ENCODE results near the gene LARP4B.
"Not testable (repeated sequence)": the region's sequence is repeated elsewhere in the genome, so short reads cannot be mapped to it uniquely, and the experiment has no call there.

The LARP4B gene

DNA sequence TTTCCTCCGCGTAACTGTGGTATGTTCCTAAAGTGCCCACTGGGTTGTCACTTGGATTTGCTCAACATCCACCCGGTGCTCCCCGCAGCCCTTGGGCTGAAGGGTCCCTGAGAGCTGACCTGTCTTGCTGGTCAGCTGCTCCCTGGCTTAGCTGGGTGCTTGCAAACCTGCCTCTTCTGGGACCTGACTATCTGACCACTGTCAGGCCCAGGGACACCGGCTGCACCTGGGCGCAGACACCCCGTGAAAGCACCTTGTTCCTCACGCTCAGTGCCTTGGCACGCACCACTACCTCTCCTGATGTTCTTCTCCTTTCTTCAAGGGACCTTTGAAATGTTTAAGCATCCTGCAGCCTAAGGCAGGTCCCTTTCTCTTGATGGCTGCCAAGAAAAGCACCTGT is 26.6 kb upstream of the LARP4B start:
- no peak for DNase-seq (ENCODE audit: low read depth, low spot score)

DNA sequence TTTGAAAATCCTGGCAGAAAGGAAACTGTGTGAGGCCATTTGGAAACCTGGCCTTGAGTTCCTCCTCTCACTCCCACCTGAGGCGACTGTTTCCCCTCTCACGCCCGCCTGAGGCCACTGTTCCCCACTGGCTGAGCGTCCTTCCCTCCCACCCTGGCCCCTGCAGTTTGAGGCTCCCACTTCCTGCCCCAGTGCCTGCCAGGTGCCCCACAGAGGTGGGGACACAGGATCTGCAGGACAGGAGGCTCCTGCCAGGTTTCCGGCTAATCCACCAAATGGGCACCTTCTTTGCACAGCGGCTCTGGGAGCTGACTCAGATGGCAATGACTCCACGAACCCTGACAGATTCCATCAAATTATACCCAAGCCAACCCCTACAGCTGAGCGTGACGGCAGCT is 24.3 kb upstream of the LARP4B start:
- DNase-seq (ENCODE audit: low read depth, low spot score): no peak

GRCh38 chr10:955127-955819 is 23.8 kb upstream of the LARP4B start:
- DNase-seq (ENCODE audit: low read depth, low spot score): no peak

DNA sequence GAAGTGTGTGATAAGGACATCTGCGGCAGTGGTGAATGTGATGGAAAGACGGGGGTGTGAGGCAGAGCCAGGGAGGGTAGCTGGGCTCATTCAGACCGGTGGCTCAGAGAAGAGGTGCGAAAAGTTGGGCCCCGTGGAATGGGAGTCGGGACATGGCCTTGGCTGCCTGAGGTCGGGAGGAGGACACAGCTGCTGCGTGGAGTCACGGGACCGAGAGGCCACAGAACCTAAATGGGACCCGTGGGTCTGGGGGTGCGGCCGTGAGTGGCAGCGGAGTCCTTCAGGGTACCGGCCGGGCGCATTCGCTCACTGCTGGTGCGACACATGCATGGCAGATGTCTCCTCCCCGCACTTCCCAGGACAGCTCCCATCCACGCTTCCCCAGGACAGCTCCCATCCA is 22.9 kb upstream of the LARP4B start:
- no peak for DNase-seq (ENCODE audit: low read depth, low spot score)

GRCh38 chr10:953836-954235 is 22.3 kb upstream of the LARP4B start:
- no peak for DNase-seq (ENCODE audit: low read depth, low spot score)

DNA sequence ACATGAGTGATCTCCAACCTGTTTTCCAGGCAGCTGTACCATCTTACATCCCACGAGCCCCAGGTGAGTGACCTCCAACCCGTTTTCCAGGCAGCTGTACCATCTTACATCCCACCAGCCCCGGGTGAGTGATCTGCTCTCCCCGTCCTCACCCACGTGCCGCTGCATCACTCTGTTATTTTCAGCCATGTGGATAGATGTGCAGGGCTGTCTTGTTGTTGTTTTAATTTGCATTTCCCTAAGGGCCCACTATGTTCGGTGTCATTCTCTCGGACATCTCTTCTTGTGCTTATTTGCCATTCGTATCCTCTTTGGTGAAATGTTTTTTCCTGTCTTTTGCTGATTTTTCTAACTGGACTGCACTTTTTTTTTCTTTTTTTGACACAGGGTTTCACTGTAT is 17.9 kb upstream of the LARP4B start:
- no peak for DNase-seq (ENCODE audit: low read depth, low spot score)

DNA sequence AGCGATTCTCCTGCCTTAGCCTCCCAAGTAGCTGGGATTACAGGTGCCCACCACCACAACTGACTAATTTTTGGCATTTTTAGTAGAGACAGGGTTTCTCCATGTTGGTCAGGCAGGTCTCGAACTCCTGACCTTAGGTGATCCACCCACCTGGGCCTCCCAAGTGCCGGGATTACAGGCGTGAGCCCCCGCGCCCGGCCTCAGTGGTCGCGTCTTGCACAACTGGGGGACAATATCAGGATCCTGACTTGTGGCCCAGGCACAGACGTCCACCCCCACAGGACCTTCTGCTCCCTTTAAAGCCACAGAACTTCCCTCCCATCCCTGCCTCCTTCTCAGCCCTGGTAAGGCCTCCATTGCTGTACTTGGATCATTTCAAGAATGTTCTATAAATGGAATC is 16.8 kb upstream of the LARP4B start:
- DNase-seq (ENCODE audit: low read depth, low spot score): no peak

GRCh38 chr10:947881-948280 is 16.4 kb upstream of the LARP4B start:
- DNase-seq (ENCODE audit: low read depth, low spot score): no peak

- DNase-seq (ENCODE audit: low read depth, low spot score): no peak
Observed at GRCh38 chr10:947051-947450, 15.5 kb upstream of the LARP4B start.

GRCh38 chr10:945778-946177 is 14.3 kb upstream of the LARP4B start:
- DNase-seq (ENCODE audit: low read depth, low spot score): no peak

- no peak for DNase-seq (ENCODE audit: low read depth, low spot score)
Observed at GRCh38 chr10:944034-944831, 12.7 kb upstream of the LARP4B start.

DNA sequence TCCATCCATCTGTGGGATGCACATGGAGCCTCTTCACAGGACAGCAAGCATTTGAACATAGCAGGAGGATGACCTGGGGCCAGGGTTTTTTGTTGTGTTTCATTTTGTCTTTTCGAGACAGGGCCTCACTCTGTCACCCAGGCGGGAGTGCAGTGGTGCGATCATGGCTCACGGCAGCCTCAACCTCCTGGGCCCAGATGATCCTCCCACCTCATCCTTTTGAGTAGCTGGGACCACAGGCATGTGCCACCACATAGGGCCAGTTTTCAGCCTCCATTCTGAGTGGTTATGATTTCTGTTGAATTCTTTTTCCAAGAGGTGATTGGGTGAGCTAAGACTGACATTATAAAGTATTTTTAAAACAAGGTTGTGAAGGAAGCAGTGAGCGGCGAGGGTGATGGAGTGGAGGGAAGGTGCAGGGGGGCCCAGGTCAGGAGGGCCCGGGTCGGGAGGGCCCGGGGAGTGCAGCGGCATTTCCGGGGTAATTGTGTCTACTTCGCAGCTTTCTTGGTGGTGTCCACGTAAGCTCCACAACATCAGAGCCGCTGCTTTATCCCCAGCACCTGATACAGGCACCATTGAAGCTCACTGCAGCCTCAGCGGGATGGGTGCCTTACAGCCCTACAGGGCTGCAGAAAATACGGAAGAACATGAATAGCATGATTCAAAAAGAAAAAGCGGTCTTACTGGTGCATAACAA is 12.0 kb upstream of the LARP4B start:
- DNase-seq (ENCODE audit: low read depth, low spot score): no peak

DNA sequence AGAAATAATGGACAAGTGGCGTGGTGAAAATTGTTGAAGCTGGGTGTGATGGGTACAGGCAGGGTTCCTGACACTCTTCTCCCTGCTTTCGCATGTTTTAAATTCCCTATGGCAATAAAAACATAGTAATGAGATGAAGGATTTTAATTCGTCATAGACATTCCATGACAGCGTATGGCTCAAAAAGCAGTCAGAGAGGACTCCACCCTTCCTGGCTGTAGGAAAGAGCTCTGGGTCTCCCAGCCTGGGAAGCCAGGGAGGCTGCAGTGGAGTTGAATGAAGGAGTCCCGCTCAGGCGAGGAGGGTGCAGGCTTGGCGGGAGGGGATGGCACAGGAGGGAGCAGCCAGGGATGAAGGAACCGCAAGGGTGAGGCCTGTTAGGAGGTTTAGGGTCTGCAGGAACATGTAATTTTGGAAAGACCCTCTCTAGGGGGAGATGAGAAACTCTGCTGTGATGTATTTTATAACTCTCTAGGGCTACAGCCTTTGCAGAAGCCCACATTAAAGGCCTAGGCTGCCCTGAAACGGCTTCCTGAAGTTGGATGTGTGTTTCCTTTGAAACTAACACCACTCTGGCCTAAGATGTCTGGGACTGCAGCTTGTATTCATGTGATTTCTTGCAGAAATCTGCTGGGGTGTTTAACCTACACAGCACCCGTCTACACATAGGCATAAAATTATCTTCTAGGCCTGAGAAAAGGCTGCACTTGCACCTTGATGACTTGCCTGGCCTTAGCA is 7.6 kb upstream of the LARP4B start:
- DNase-seq (ENCODE audit: low read depth, low spot score): no peak

DNA sequence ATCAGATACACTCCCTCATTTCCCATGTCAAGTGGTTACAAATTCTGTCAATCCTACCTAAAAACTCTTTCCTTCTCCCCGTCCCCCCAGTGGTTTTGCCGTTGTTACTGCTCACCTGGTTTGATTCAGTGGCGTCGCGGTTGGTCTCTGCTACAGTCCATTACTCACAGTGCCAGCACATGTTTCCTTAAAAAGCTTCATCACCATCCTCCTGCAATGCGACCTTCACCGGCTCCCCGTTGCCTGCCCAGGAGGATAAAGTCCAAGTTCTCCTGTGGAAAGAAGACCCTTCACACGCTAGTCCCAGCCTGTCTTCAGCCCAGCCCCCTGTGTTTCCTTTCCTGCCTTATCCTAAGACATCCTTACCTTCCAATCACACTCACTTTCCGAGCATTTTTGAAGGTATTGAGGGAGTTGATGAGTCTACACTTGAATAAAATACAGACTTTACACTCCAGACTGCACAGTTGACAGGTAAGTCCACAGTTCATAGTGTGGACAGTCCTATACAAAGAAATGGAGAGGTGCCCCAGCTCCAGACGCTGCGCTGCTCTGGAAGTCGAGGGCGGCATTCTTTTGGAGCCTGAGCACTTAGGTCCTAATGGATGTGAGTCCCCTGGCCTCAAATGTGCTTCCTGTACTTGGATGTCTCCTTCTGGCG is 3.4 kb upstream of the LARP4B start:
- no peak for DNase-seq (ENCODE audit: low read depth, low spot score)

DNA sequence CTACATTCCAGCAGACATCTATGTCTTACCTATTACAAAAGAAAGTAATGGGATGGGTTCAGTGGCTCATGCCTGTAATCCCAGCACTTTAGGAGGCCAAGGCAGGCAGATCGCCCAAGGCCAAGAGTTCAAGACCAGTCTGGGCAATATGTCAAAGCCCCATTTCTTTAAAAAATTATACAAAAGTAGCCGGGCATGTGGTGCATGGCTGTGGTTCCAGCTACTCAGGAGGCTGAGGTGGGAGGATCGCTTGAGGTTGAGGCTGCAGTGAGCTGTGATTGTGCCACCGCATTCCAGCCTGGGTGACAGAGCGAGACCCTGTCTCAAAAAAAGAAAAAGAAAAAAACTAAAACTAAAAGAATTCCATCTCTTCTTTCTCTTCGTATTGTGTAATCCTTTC is 2.7 kb upstream of the LARP4B start:
- DNase-seq (ENCODE audit: low read depth, low spot score): not testable (repeated sequence)

- no peak for DNase-seq (ENCODE audit: low read depth, low spot score)
Observed at GRCh38 chr10:932589-932988, 1.1 kb upstream of the LARP4B start.

DNA sequence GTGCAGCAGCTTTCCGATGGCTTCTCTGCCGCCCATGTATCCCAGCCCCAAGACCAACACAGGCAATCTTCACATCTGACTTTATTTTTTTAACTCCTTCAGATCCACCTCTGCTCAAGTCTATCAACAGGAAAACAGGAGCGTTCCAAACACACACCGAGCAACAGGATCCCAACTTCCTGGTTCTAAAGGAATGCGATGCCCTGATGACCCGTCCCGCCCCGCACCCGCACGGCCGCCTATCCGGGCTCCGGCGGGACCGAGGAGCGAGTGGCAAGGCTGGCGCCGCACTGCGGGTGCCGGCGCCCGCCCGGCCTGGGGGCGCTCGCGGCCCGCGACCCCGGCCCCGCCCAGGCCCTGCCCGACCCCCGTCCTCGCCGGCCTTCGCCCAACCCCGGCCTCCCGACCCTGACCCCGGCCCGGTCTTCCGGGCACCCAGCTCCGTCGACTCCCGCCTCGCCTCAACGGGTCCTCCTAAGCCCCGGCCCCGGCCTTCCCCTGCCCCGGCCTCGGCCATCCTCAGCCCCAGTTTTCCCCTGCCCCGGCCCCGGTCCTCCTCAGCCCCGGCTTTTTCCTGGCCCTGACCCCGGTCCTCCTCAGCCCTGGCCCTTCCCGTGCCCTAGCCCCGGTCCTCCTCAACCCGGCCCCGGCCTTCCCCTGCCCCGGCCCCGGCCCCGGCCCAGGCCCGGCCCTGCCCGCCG is 730 bp downstream of the LARP4B start:
- DNase-seq (ENCODE audit: low read depth, low spot score): no peak

DNA sequence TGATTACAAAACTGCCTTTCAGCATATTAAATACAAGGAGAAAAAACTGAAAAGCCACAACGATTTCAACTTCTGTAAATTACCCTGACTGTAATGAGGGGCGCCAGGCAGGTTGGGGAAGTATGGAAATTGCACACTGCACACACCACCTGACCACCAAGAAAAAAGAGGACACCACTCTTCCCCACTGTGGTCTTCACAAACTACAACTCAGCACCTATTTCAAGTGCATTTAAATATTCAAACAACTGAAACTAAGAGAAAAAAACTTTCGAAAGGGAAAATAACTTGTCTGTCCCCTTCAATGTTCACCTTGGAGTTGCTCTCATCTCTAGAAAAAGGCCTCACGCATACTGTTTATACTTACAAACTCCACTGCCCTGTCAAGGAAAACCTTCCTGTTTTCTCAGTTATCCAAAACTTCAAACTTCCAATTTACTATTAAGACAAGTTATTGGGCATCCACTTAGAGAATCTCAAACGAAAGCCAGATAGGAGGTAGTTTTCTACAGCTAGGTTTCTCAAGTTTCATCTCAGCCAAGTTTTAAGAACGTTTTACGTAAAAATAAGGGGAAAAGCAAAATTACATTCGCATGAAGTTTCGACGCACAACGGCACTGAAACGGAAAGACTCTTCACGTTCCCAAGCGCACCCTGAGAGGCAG is 1.4 kb downstream of the LARP4B start:
- DNase-seq (ENCODE audit: low read depth, low spot score): no peak

DNA sequence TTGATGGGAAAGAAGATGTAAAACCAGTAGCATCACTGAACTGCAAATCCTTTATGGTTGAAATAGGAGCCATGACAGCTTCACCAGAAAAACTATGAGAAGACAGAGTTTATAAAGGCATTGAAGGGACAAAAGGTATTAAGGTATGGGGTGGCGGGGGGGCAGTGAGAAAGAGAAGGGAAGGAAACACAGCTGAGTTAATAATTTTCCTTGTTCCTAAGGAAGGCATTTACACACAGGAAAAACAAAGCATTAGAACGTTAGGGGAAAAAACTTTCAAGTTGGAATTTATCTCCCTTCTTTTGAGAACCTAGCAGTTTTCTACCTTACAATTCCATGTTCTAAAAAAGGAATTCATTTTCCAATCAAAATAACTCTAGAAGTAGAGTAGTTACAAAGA is 4.4 kb downstream of the LARP4B start:
- DNase-seq (ENCODE audit: low read depth, low spot score): no peak

- no peak for DNase-seq (ENCODE audit: low read depth, low spot score)
Observed at GRCh38 chr10:926075-926698, 5.3 kb downstream of the LARP4B start.
